ENCODE results near the gene INTS6.

DNA sequence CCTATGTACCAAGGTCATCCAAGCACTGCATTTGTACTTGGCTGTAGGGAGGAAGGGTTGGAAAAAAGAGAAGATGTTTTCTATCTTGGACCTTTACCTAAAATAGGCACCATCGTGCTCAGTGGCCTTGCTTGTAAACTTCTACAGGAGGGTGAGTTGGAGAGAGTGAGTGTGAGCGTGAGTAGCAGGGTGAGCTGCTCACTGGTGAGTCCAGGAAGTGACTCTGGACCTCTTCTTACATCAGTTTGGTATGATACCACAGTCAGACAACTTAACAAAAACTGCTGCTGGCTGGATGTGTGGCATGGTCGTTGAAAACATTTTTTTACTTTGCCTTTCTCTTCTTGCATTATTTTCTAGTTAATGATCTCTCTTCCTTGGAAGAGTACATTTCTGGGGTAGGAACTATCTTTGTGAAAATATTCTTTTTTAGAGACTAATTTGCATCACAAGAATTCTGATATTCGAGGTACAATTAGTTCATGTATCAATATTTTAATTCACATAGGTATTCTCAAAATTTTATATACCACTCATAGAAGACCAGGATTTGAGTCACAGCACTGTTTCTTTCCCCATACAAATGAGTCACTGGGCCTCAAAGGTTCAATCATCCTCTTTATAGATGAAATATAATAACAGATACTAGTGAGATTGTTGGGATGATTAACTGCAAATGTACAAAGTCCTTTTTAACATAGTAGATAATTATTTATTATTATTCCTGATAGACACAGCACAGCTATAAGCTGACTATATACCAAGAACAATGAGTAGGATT is 112.7 kb downstream of the INTS6 start:
- TF ChIP-seq, protein P1, sequence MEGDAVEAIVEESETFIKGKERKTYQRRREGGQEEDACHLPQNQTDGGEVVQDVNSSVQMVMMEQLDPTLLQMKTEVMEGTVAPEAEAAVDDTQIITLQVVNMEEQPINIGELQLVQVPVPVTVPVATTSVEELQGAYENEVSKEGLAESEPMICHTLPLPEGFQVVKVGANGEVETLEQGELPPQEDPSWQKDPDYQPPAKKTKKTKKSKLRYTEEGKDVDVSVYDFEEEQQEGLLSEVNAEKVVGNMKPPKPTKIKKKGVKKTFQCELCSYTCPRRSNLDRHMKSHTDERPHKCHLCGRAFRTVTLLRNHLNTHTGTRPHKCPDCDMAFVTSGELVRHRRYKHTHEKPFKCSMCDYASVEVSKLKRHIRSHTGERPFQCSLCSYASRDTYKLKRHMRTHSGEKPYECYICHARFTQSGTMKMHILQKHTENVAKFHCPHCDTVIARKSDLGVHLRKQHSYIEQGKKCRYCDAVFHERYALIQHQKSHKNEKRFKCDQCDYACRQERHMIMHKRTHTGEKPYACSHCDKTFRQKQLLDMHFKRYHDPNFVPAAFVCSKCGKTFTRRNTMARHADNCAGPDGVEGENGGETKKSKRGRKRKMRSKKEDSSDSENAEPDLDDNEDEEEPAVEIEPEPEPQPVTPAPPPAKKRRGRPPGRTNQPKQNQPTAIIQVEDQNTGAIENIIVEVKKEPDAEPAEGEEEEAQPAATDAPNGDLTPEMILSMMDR (conservative IDR thresholded peaks at IDR 0.05): no peak
- no peak for TF ChIP-seq EZH2 (IDR thresholded peaks at IDR 0.05; ENCODE audit: low read depth)
